Posterior vena cava (tissue), 2 donors: ENCODE results near the gene UBE2E1. TPM values are rescaled to one million over a fixed set of nuclear protein-coding genes. Genes with fewer than 3 reads are reported as not detected.

Experiments used
- DNase-seq: peaks from one replicate; pipeline ENCODE4 v3.0.0-alpha.2; 2020; ENCODE audit warnings: low spot score
- intact Hi-C, 2 donors: fragments of 100-400 bp; cut with DNase I; formaldehyde crosslinking; loops; one replicate each; pipeline versions ENCODE4 v1.14.1 to v1.14.2; 2022 to 2023
- total RNA-seq, 2 donors: library from RNA; stranded (reverse); fragmentation: NEBNext Ultra II Directional; extraction: Animal tissue kit (Norgen Biotek cat#: 25700); gene quantifications; one replicate each; pipeline ENCODE4 v1.2.1, GENCODE V29; 2021
- donor health status: DM: yes; HTN: yes; CAD: no.
- donor health status: DM: yes; HTN: yes; CAD: no.

UBE2E1 gene
- total RNA-seq, 2 donors from 2014 or later, result 88.4 to 135 TPM

DNA sequence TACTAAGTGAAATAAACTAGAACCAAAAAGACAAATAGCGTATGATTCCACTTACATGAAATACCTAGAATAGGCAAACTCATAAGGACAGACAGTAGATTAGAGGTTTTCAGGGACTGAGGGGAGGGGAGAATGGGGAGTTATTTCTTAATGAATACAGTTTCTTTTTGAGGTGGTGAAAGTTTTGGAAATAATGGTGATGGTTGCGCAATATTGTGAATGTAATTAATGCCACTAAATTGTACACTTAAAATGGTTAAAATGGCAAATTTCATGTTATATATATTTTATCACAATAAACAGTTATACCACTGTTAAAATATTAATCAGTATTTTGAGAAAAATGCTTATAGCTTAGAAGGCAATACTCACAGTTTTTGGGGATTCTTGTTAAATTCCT lies 11.0 kb downstream of the UBE2E1 start:
- no peak for DNase-seq
- intact Hi-C loops, result no loop called here

DNA sequence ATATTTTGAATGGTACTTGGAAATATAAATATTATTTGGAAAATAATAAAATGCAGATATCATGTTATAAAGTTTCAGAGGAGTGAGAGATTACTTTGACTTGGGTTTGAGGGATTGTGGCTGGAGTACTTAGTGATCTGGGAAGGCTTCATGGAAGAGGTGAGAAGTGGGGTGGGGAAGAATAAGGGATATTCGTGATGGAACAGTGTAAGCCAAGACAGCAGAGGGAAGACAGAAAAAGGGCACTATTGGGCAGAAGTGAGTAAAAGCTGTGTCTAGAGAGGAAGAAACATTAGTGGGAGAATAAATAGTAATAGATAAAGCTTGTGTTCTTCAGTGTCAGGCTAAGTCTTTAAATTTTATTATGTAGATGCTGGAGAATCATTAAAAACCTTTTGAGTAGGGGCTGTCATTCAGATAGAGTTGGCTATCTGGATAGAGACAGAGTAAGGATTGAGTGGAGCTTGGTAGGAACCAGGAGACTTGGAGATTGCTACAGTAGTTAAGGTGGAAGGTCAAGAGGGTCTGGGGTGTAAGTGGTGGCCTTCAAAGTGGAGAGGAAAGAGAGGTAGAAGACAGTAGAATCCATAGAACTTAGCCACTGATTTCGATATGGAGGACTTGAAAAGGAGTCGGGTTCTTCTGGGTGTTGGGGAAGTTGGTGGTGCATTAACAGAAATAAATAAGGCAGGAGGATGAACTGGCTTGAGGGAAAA lies 11.9 kb downstream of the UBE2E1 start:
- DNase-seq, result no peak
- intact Hi-C loops, result no loop called here

- intact Hi-C loops, result no loop called here
- DNase-seq, result no peak
These were observed 14.0 kb downstream of the UBE2E1 start for GRCh38 chr3:23819599-23820360.

DNA sequence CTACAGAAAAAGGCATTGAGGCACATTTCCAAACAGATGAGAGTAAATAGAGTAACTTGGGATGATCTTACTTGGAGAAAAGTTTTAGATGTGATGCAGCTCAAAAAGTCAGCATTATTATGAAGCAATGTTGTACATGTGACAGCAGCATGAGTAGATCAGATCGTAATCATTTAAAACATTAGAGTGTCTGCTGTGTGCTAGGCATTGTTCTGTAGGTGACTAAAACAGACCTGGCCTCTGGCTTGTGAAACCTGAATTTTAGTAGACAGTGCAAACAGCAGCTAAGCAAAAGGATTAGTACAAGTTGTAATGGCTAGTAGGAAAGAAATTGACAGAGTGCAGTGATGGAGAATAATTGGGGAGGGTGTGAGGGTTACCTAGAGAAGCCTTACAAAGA lies 15.1 kb downstream of the UBE2E1 start:
- intact Hi-C loops, result no loop called here

GRCh38 chr3:23821858-23822257 lies 16.1 kb downstream of the UBE2E1 start:
- DNase-seq, result no peak
- intact Hi-C loops, result no loop called here

More for the DNA sequence above, 15.1 kb downstream of the UBE2E1 start:
- no peak for DNase-seq

GRCh38 chr3:23822559-23822958 lies 16.8 kb downstream of the UBE2E1 start:
- intact Hi-C loops, result no loop called here
- no peak for DNase-seq

DNA sequence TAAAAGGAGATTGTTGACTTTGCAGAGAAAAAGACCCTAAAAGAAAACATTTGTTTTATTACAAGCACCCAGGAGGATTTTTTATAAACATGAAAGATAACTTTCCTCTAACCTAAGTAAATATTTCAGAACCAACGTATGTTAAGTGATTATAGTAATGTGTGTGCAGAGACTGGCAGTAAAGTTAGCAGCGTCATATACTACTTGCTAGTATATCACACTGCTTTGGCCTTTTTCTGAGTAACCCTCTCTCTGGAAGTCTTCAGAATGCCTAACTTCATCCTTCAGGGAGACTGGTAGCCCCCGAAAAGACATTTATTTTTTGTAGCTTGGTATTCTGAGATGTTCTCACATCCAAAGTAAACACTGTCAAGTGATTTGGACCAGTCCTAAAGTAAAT lies 17.9 kb downstream of the UBE2E1 start:
- DNase-seq, result no peak
- intact Hi-C loops, result no loop called here

DNA sequence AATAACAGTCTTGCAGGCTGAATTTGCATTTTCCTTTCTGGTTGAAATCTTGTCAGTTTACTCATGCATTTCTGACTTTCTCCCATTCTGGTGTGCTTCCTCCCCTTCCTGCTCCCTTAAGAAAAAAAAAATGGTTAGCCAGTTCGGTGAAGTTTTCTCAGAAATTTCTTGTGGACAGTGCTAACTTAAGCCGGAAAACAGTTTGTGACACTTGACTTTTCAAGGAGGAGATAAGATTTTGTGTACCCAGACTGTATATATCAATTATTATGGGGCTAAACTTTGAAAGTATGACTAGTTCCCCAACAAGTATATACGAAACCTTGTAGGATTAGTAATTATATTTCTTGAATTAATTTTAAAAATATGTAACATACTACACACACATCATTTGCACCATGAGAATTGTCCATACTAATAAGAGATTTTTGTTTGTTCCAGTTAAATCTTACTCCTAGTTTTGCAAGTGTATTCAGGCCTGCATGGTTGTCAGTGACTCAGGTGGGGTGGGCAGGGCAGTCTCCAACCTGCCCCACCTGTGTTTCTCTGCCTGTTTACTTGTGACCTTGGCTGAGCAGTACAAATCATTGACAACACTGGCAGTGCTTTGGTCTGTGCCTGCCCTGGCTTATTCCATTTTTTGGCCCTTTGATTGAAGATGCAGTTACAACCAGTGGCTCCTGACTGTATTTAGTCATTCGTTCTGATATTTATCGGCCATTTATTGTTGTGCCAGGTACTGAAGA lies 19.1 kb downstream of the UBE2E1 start:
- DNase-seq, result no peak
- intact Hi-C loops, result no loop called here

- intact Hi-C loops, result no loop called here
- no peak for DNase-seq
These were observed 20.0 kb downstream of the UBE2E1 start for GRCh38 chr3:23825802-23826201.

DNA sequence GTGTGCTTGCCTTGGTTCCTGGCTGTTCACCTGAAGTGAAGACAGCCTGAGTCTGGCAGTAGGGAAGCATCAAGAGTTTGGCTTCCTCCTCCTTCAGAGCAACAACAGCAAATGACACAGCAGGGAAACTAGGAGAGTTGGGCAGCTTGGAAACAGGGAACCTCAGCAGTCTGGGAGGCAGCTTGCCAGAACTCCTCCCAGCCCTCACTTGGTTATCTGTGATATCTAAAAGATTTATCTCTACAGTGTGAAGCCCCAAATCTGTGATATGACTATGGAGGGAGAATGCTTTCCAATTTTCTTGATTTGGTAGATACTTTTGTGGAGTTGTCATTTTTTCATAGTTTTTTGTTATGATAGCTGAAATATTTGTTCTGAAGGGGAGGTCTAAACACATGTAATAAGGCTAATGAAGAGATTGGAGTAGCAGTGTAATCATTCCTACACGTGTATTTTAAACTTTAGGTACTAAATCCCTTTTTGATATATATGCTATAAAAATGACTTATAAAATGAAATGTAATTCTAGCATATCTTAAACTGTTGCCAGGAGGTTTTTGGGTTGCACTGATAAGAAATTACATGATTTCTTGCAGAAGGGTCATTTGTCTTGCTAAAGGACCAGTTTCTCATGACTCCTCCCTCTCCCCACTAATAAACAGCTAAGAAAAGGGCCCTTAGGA lies 20.8 kb downstream of the UBE2E1 start:
- no peak for DNase-seq
- intact Hi-C loops, result no loop called here

GRCh38 chr3:23829242-23829934 lies 23.6 kb downstream of the UBE2E1 start:
- no peak for DNase-seq
- intact Hi-C loops, result no loop called here

DNA sequence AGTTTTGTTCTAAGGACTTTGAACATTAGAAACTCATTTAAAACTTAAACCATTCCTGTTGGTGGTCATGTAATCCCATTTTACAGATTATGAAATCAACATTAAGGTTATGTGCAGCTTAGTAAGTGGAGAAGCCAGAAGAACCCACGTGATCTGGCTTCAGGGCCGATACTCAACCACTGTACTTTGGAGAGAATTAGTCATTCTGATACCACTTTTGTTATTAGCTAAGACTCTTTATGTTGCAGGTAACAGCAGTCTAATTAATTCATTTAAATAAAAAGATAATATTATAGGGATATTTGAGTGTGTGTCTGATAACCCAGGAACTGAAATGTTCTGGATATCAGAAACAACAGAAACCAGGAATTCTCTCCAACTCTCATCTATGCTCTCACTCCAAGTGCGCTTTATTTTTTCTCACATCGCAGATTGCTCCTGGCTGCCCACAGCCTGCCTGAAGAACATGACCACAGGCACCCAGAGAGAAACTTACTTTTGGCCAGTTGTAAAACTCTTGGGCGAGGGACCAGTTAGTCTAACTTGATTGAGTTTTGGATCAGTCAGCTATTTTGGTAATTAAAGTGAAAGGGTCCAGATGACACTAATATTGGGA lies 25.2 kb downstream of the UBE2E1 start:
- intact Hi-C loops, result no loop called here
- no peak for DNase-seq

DNA sequence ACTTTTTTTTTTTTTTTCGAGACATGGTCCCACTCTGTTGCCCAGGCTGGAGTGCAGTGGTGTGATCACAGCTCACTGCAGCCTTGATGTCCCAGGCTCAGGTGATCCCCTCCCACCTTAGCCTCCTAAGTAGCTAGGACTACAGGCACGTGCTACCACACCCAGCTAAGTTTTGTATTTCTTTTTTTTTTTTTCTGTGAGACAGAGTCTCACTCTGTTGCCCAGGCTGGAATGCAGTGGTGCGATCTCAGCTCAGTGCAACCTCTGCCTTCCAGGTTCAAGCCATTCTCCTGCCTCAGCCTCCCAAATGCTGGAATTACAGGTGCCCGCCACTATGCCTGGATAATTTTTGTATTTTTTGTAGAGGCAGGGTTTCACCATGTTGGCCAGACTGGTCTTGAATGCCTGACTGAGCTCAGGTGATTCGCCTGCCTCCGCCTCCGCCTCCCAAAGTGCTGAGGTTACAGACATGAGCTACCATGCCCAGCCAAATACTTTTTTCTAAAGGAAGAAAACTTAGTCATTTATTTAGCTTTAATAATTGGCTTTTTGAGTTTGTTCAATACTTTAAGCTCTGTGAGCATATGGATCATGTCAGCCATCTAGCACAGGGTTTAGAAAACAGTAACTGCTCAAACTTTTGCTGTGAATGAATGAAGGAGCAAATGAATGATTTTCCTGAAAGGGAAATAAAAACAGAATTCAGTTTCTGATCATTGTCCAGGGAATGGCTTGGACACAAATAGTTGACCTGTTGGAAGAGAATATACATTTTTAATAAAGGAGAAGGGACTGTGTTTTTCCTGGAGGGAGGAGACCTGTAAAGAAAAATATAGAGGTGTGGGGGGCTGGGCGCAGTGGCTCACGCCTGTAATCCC lies 26.0 kb downstream of the UBE2E1 start:
- DNase-seq, result no peak
- intact Hi-C loops, result no loop called here

- intact Hi-C loops, result no loop called here
- DNase-seq, result no peak
These were observed 26.8 kb downstream of the UBE2E1 start for GRCh38 chr3:23832523-23832922.

DNA sequence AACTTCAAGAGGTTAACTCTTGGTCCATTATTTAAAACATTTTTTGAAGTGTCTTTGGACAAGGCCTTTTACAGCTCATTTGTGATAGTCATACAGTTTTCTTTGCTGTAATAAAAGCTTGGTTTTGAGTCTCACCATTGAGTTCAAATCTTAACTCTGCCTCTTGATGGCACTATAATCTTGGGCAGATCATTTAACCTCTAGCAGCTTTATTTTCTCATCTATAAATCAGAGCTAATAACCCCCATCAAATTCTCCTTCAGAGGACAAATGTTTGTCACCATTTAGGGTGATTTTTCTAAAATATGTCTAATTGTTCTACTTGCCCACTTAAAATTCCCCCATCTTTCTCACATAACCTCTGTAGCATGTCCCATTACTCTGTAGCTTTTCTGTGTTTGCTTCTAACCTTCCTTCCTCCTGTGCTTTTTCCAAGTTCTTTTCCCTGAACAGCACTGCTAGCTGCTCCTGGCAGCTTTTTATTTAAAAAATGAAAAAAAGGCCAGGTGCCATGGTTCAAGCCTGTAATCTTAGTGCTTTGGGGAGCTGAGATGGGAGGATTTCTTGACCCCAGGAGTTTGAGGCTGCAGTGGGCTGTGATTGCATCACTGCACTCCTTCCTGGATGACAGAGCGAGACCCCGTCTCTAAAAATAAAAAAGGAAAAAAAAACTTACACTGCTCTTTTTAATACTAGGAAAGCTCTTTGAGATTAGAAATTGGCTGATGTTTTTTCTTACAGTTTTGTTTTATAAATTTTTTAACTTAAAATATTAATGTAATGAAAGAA lies 28.5 kb downstream of the UBE2E1 start:
- intact Hi-C loops, result no loop called here
- no peak for DNase-seq

DNA sequence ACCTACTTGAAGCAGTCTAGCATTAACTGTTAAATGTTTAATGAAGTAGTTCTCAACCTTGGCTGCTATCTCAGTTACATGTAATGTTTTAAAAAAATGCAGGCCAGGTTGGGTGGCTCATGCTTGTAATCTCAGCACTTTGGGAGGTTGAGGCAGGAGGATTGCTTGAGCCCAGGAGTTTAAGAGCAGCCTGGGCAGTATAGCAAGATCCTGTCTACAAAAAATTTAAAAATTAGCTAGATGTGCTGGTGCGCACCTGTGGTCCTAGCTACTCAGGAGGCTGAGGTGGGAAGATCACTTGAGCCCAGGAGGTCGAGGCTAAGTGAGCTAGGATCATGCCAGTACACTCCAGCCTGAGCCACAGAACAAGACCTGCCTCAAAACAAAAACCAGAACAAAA lies 29.3 kb downstream of the UBE2E1 start:
- intact Hi-C loops, result no loop called here

GRCh38 chr3:23835802-23836201 lies 30.0 kb downstream of the UBE2E1 start:
- intact Hi-C loops, result no loop called here
- DNase-seq, result no peak

More for the DNA sequence above, 29.3 kb downstream of the UBE2E1 start:
- DNase-seq, result no peak
